Activated CD4-positive, alpha-beta T cell treated with anti-CD3 and anti-CD28 coated beads, Interleukin-2, amount 10 ng/mL, durations not matched to agents 24 days and 14 days (primary cell): ENCODE results near the gene TSG101. TPM values are rescaled to one million over a fixed set of nuclear protein-coding genes. Genes with fewer than 3 reads are reported as not detected.

ENCODE experiments used
- DNase-seq: peaks from one replicate; pipeline ENCODE4 v3.0.0; 2022
- H3K27ac Mint-ChIP-seq: one replicate; pipeline ENCODE4 v1.8.0; 2022; ENCODE audit warnings: mild to moderate bottlenecking, mixed read lengths
- H3K27me3 Mint-ChIP-seq: one replicate; pipeline ENCODE4 v1.8.0; 2022; ENCODE audit warnings: mixed read lengths
- H3K36me3 Mint-ChIP-seq: one replicate; pipeline ENCODE4 v1.8.0; 2022; ENCODE audit warnings: low read depth, mild to moderate bottlenecking, mixed read lengths
- H3K4me1 Mint-ChIP-seq: one replicate; pipeline ENCODE4 v1.8.0; 2021; ENCODE audit warnings: mixed read lengths
- H3K4me3 Mint-ChIP-seq: one replicate; pipeline ENCODE4 v1.8.0; 2022; ENCODE audit warnings: mild to moderate bottlenecking, moderate library complexity, mixed read lengths
- H3K9me3 Mint-ChIP-seq: one replicate; pipeline ENCODE4 v1.8.0; 2021; ENCODE audit warnings: mixed read lengths
- intact Hi-C: fragments of 100-400 bp; cut with micrococcal nuclease; formaldehyde crosslinking; loops from one replicate; pipeline ENCODE4 v1.15.1; 2023
- total RNA-seq: library from RNA; stranded (reverse); gene quantifications from 2 replicates; pipeline ENCODE4 v1.2.3, GENCODE V29; 2022

The TSG101 gene
- total RNA-seq, 1 donor from 2014 or later = 43.5 TPM

GRCh38 chr11:18485913-18486528 lies 40.7 kb downstream of the TSG101 start:
- DNase-seq = no peak
- Mint-ChIP-seq H3K4me1 (peaks cover 3% of the 10 kb centered on the region), H3K27me3 (no peaks in the 10 kb centered on the region), H3K36me3 (peaks cover 62% of the 10 kb centered on the region), H3K27ac (no peak overlapping the region), H3K4me3 (no peak overlapping the region), H3K9me3 (no peaks in the 10 kb centered on the region)
- intact Hi-C loops = no loop called here

GRCh38 chr11:18479063-18479462 lies 47.7 kb downstream of the TSG101 start:
- H3K27ac Mint-ChIP-seq = no peak overlapping the region
- intact Hi-C loops = no loop called here
- no peaks in the 10 kb centered on the region for H3K27me3 Mint-ChIP-seq
- H3K36me3 Mint-ChIP-seq = peaks cover 63% of the 10 kb centered on the region
- no peak for DNase-seq
- no peaks in the 10 kb centered on the region for H3K4me1 Mint-ChIP-seq
- no peaks in the 10 kb centered on the region for H3K9me3 Mint-ChIP-seq
- no peak overlapping the region for H3K4me3 Mint-ChIP-seq

- Mint-ChIP-seq H3K4me3 (no peak overlapping the region), H3K27ac (no peak overlapping the region), H3K4me1 (peaks cover 7% of the 10 kb centered on the region), H3K36me3 (peaks cover 15% of the 10 kb centered on the region), H3K27me3 (no peaks in the 10 kb centered on the region), H3K9me3 (no peaks in the 10 kb centered on the region)
- no peak for DNase-seq
- intact Hi-C loops = no loop called here
These were observed 54.2 kb downstream of the TSG101 start for GRCh38 chr11:18472587-18472986.

GRCh38 chr11:18471995-18472394 lies 54.7 kb downstream of the TSG101 start:
- peaks cover 7% of the 10 kb centered on the region for H3K4me1 Mint-ChIP-seq
- no peak overlapping the region for H3K27ac Mint-ChIP-seq
- no peak overlapping the region for H3K4me3 Mint-ChIP-seq
- intact Hi-C loops = no loop called here
- no peaks in the 10 kb centered on the region for H3K27me3 Mint-ChIP-seq
- no peak for DNase-seq
- no peaks in the 10 kb centered on the region for H3K9me3 Mint-ChIP-seq
- peaks cover 13% of the 10 kb centered on the region for H3K36me3 Mint-ChIP-seq

GRCh38 chr11:18468961-18469360 lies 57.8 kb downstream of the TSG101 start:
- H3K36me3 Mint-ChIP-seq = peaks cover 5% of the 10 kb centered on the region
- no peak overlapping the region for H3K4me3 Mint-ChIP-seq
- intact Hi-C loops = no loop called here
- DNase-seq = no peak
- H3K27ac Mint-ChIP-seq = no peak overlapping the region
- H3K4me1 Mint-ChIP-seq = peaks cover 9% of the 10 kb centered on the region
- no peaks in the 10 kb centered on the region for H3K9me3 Mint-ChIP-seq
- no peaks in the 10 kb centered on the region for H3K27me3 Mint-ChIP-seq

GRCh38 chr11:18468059-18468458 lies 58.7 kb downstream of the TSG101 start:
- Mint-ChIP-seq H3K4me1 (peaks cover 13% of the 10 kb centered on the region), H3K27me3 (no peaks in the 10 kb centered on the region), H3K27ac (no peak overlapping the region), H3K9me3 (no peaks in the 10 kb centered on the region), H3K36me3 (no peaks in the 10 kb centered on the region), H3K4me3 (no peak overlapping the region)
- DNase-seq = no peak
- intact Hi-C loops = no loop called here

- Mint-ChIP-seq H3K27ac (no peak overlapping the region), H3K27me3 (no peaks in the 10 kb centered on the region), H3K4me1 (peaks cover 15% of the 10 kb centered on the region), H3K9me3 (no peaks in the 10 kb centered on the region), H3K4me3 (no peak overlapping the region), H3K36me3 (no peaks in the 10 kb centered on the region)
- DNase-seq = no peak
- intact Hi-C loops = no loop called here
These were observed 60.3 kb downstream of the TSG101 start for GRCh38 chr11:18466402-18466801.

- H3K9me3 Mint-ChIP-seq = no peaks in the 10 kb centered on the region
- intact Hi-C loops = no loop called here
- no peaks in the 10 kb centered on the region for H3K36me3 Mint-ChIP-seq
- peaks cover 10% of the 10 kb centered on the region for H3K4me1 Mint-ChIP-seq
- no peak for DNase-seq
- no peaks in the 10 kb centered on the region for H3K27me3 Mint-ChIP-seq
- H3K27ac Mint-ChIP-seq = no peak overlapping the region
- H3K4me3 Mint-ChIP-seq = no peak overlapping the region
These were observed 63.3 kb downstream of the TSG101 start for GRCh38 chr11:18463439-18463838.

GRCh38 chr11:18461909-18462308 lies 64.8 kb downstream of the TSG101 start:
- Mint-ChIP-seq H3K36me3 (no peaks in the 10 kb centered on the region), H3K27ac (no peak overlapping the region), H3K27me3 (no peaks in the 10 kb centered on the region), H3K4me3 (no peak overlapping the region), H3K4me1 (peaks cover 8% of the 10 kb centered on the region), H3K9me3 (no peaks in the 10 kb centered on the region)
- intact Hi-C loops = no loop called here
- DNase-seq = no peak

GRCh38 chr11:18459634-18460033 lies 67.1 kb downstream of the TSG101 start:
- no peaks in the 10 kb centered on the region for H3K36me3 Mint-ChIP-seq
- no peak overlapping the region for H3K4me3 Mint-ChIP-seq
- H3K4me1 Mint-ChIP-seq = peaks cover 5% of the 10 kb centered on the region
- H3K27ac Mint-ChIP-seq = no peak overlapping the region
- H3K27me3 Mint-ChIP-seq = peaks cover 2% of the 10 kb centered on the region
- DNase-seq = no peak
- no peaks in the 10 kb centered on the region for H3K9me3 Mint-ChIP-seq
- intact Hi-C loops = no loop called here

- intact Hi-C loops = no loop called here
- DNase-seq = no peak
- no peaks in the 10 kb centered on the region for H3K9me3 Mint-ChIP-seq
- no peak overlapping the region for H3K27ac Mint-ChIP-seq
- peaks cover 9% of the 10 kb centered on the region for H3K27me3 Mint-ChIP-seq
- H3K4me3 Mint-ChIP-seq = no peak overlapping the region
- no peaks in the 10 kb centered on the region for H3K36me3 Mint-ChIP-seq
- H3K4me1 Mint-ChIP-seq = peaks cover 2% of the 10 kb centered on the region
These were observed 69.3 kb downstream of the TSG101 start for GRCh38 chr11:18457450-18457849.

GRCh38 chr11:18455686-18456372 lies 70.9 kb downstream of the TSG101 start, which contains the start of gene LDHAL6A:
LDHAL6A (plus strand) TSS chr11:18455856; CDS start chr11:18456681, 825 bp downstream.
- no peaks in the 10 kb centered on the region for H3K4me1 Mint-ChIP-seq
- intact Hi-C loops = no loop called here
- no peak within 1 kb of the TSS for H3K4me3 Mint-ChIP-seq
- DNase-seq = peak; percentile 64
- no peak within 1 kb of the TSS for H3K27ac Mint-ChIP-seq
- no peaks in the 10 kb centered on the region for H3K36me3 Mint-ChIP-seq
- no peaks in the 10 kb centered on the region for H3K9me3 Mint-ChIP-seq
- H3K27me3 Mint-ChIP-seq = peaks cover 9% of the 10 kb centered on the region

- Mint-ChIP-seq H3K27ac (no peak overlapping the region), H3K4me3 (no peak overlapping the region), H3K36me3 (no peaks in the 10 kb centered on the region), H3K27me3 (peaks cover 11% of the 10 kb centered on the region), H3K9me3 (no peaks in the 10 kb centered on the region), H3K4me1 (no peaks in the 10 kb centered on the region)
- intact Hi-C loops = no loop called here
- DNase-seq = no peak
These were observed 73.8 kb downstream of the TSG101 start for GRCh38 chr11:18452927-18453326.

GRCh38 chr11:18449251-18449650 lies 77.5 kb downstream of the TSG101 start:
- Mint-ChIP-seq H3K4me1 (no peaks in the 10 kb centered on the region), H3K9me3 (no peaks in the 10 kb centered on the region), H3K4me3 (no peak overlapping the region), H3K36me3 (no peaks in the 10 kb centered on the region), H3K27ac (no peak overlapping the region), H3K27me3 (peaks cover 15% of the 10 kb centered on the region)
- DNase-seq = no peak
- intact Hi-C loops = no loop called here

GRCh38 chr11:18438691-18439090 lies 88.1 kb downstream of the TSG101 start:
- intact Hi-C loops = no loop called here
- Mint-ChIP-seq H3K9me3 (peaks cover 7% of the 10 kb centered on the region), H3K36me3 (peaks cover 1% of the 10 kb centered on the region), H3K27ac (no peak overlapping the region), H3K4me1 (no peaks in the 10 kb centered on the region), H3K27me3 (peaks cover 2% of the 10 kb centered on the region), H3K4me3 (no peak overlapping the region)
- DNase-seq = no peak
